Astrocyte of the cerebellum (primary cell): ENCODE data around the gene MLF2.

Experiments
- DNase-seq: peaks from one replicate; pipeline ENCODE4 v3.0.0-alpha.2; 2011; ENCODE audit warnings: low read depth
- H3K4me3 ChIP-seq: 2 replicates; pipeline ENCODE4 v1.5.1; 2011; ENCODE audit warnings: mild to moderate bottlenecking, low read depth, low read length, moderate library complexity
- CTCF ChIP-seq: IDR thresholded peaks from 2 replicates; pipeline ENCODE4 v1.5.1; 2012; ENCODE audit warnings: low read length, low read depth, moderate library complexity, mild to moderate bottlenecking; ENCODE audit errors: missing control alignments
- in situ Hi-C: cut with HindIII; loops from 2 replicates; pipeline ENCODE4 v1.10.0; 2017; ENCODE audit warnings: low sequenced_read_pairs

The MLF2 gene

GRCh38 chr12:6772726-6773589 is 20.0 kb upstream of the MLF2 start:
- H3K4me3 ChIP-seq = no peak overlapping the region
- no peak for TF ChIP-seq CTCF
- in situ Hi-C loops = no loop called here
- DNase-seq = no peak

GRCh38 chr12:6772331-6772695 is 19.4 kb upstream of the MLF2 start, which contains the start of gene LAG3:
TSS of gene LAG3 (plus strand) at chr12:6772520. CDS start at chr12:6772853, 333 bp downstream.
- in situ Hi-C loops = no loop called here
- no peak for TF ChIP-seq CTCF
- no peak within 1 kb of the TSS for H3K4me3 ChIP-seq
- no peak for DNase-seq

- no peak for DNase-seq
- no peak for TF ChIP-seq CTCF
Measured at GRCh38 chr12:6771509-6772330, 18.8 kb upstream of the MLF2 start.

GRCh38 chr12:6771091-6771495 is 18.2 kb upstream of the MLF2 start:
- in situ Hi-C loops = no loop called here
- no peak for TF ChIP-seq CTCF
- H3K4me3 ChIP-seq = no peak overlapping the region
- no peak for DNase-seq

More at GRCh38 chr12:6771509-6772330, 18.8 kb upstream of the MLF2 start:
- no peak overlapping the region for H3K4me3 ChIP-seq
- in situ Hi-C loops = no loop called here

- H3K4me3 ChIP-seq = no peak overlapping the region
- in situ Hi-C loops = no loop called here
- no peak for TF ChIP-seq CTCF
- DNase-seq = no peak
Measured at GRCh38 chr12:6770600-6770999, 17.7 kb upstream of the MLF2 start.

- H3K4me3 ChIP-seq = no peak overlapping the region
- no peak for DNase-seq
- no peak for TF ChIP-seq CTCF
- in situ Hi-C loops = no loop called here
Measured at GRCh38 chr12:6770094-6770493, 17.2 kb upstream of the MLF2 start.
